Liver (tissue), 2 donors: ENCODE results near the gene COL23A1.

ENCODE experiments used
- RAD21 ChIP-seq, 2 donors: IDR thresholded peaks; 2 replicates each; pipeline ENCODE4 v1.6.1; 2016; ENCODE audit warnings: antibody characterized with exemption in 2 of 2, mild to moderate bottlenecking in 2 of 2
- TF ChIP-seq, protein P1 (sequence below): IDR thresholded peaks from 2 replicates; pipeline ENCODE4 v1.6.1; 2016; ENCODE audit warnings: antibody characterized with exemption
- donor health status: healthy.

- TF ChIP-seq, protein P1, sequence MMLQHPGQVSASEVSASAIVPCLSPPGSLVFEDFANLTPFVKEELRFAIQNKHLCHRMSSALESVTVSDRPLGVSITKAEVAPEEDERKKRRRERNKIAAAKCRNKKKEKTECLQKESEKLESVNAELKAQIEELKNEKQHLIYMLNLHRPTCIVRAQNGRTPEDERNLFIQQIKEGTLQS = no peak
- TF ChIP-seq RAD21 (IDR thresholded peaks at IDR 0.05) = no peak
These were observed 347.8 kb downstream of the COL23A1 start for GRCh38 chr5:178242416-178242815.
